Stimulated activated CD4-positive, alpha-beta T cell treated with anti-CD3 and anti-CD28 coated beads, Interleukin-1b, Interleukin-23, amount 100 ng/mL, for 48 hours (primary cell): ENCODE measurements around the gene STMN3.

Source experiments
- DNase-seq: peaks from one replicate; pipeline ENCODE4 v3.0.0-alpha.2; 2020

STMN3 gene

GRCh38 chr20:63653041-63653973, at the start of gene STMN3:
STMN3 (minus strand) TSS chr20:63653424; CDS start chr20:63653345, 79 bp downstream.
- DNase-seq: peak; percentile 67

GRCh38 chr20:63702036-63702665, 48.9 kb upstream of the STMN3 start:
- DNase-seq: no peak

- DNase-seq: no peak
These were observed 48.3 kb upstream of the STMN3 start for GRCh38 chr20:63701329-63702035.

DNA sequence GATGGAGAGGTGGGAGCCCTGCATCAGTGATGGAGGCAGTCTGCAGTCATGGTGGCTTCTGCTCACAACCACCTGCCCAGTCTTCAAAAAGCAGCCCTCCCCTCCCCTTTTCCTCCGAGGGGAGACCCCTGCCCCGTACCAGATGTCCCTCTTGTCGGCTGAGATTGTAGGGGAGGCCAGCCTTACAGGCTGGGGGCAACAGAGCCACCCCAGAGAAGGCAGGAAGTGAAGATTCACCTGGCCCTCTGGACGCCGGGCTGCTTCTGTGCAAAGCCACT, 47.8 kb upstream of the STMN3 start:
- no peak for DNase-seq

GRCh38 chr20:63700199-63701050, 47.2 kb upstream of the STMN3 start:
- no peak for DNase-seq

- no peak for DNase-seq
These were observed 46.4 kb upstream of the STMN3 start for GRCh38 chr20:63699466-63700198.

- peak; percentile 67 for DNase-seq
These were observed 45.7 kb upstream of the STMN3 start for GRCh38 chr20:63698739-63699465.

DNA sequence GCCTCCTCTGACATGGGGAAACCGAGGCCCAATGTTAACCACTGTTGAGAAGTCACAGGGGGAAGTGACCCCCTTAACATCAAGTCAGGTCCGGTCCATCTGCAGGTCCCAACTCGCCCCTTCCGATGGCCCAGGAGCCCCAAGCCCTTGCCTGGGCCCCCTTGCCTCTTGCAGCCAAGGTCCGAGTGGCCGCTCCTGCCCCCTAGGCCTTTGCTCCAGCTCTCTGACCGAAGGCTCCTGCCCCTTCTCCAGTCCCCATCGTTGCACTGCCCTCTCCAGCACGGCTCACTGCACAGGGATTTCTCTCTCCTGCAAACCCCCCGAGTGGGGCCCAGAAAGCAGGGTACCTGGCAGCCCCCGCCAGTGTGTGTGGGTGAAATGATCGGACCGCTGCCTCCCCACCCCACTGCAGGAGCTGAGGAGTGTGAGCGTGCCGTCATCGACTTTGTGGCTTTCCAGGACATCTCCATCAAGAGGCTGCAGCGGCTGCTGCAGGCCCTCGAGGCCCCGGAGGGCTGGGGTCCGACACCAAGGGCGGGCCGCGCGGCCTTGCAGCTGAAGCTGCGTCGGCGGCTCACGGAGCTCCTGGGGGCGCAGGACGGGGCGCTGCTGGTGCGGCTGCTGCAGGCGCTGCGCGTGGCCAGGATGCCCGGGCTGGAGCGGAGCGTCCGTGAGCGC, 44.8 kb upstream of the STMN3 start:
- DNase-seq: no peak

- no peak for DNase-seq
These were observed 44.2 kb upstream of the STMN3 start for GRCh38 chr20:63697357-63697867.

- no peak for DNase-seq
These were observed 43.6 kb upstream of the STMN3 start, which contains the start of gene TNFRSF6B for GRCh38 chr20:63696628-63697356. TNFRSF6B (plus strand) TSS chr20:63696652; CDS start chr20:63696768, 116 bp downstream.

- DNase-seq: no peak
These were observed 43.0 kb upstream of the STMN3 start for GRCh38 chr20:63696306-63696627.

- no peak for DNase-seq
These were observed 42.4 kb upstream of the STMN3 start for GRCh38 chr20:63695424-63696305.

- DNase-seq: no peak
These were observed 41.6 kb upstream of the STMN3 start for GRCh38 chr20:63694584-63695423.

DNA sequence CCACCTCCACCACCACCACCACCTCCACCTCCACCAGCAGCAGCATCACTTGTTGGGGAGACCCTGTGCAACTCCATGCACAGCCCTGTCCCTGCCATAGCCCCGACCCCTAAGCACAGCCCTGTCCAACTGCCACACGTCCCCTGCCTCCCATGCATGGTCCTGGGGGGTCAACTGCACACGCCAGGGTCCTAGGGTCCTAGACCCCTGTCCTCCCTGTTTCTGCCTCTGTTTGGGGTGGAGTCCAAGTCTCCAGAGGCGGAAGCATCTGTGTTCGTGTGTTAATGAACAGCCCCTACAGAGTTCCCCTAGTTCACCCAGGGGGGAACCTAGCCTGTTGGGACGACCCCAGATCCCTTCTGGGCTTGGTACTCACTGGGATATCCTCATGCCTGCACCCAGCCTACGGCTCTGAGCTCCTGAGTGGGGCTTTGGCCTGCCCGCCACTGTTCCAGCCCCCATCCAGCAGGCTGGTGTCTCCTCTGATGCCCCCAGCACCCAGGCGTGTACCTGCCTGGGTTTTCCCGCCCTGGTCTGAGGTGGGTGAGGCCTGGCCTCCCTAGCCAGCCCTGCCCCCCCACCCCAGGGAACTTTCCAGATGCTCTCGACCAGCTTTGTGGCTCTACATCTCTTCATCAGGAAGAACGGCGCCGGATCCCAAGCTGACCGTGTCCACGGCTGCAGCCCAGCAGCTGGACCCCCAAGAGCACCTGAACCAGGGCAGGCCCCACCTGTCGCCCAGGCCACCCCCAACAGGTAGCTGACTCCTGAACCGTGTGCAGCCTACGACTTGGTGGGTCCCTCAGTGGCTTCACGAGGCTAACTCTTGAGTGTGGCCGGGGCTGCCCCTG, 40.7 kb upstream of the STMN3 start:
- DNase-seq: no peak

GRCh38 chr20:63693083-63693732, 40.0 kb upstream of the STMN3 start:
- DNase-seq: no peak

GRCh38 chr20:63692436-63693082, 39.3 kb upstream of the STMN3 start:
- DNase-seq: no peak
